Astrocyte of the spinal cord (primary cell): Measurements from ENCODE around the gene KPNA6.

ENCODE experiments used
- DNase-seq: peaks from one replicate; pipeline ENCODE4 v3.0.0; 2011; ENCODE audit warnings: low read depth, low spot score
- H3K4me3 ChIP-seq: 2 replicates; pipeline ENCODE4 v1.5.1; 2011; ENCODE audit warnings: low read depth, mild to moderate bottlenecking, low read length, moderate library complexity
- in situ Hi-C: cut with HindIII; loops from 2 replicates; pipeline ENCODE4 v1.10.0; 2017; ENCODE audit warnings: low sequenced_read_pairs
- TF ChIP-seq, protein P1 (sequence below): IDR thresholded peaks from 2 replicates; pipeline ENCODE4 v1.5.1; 2012; ENCODE audit warnings: low read depth, mild to moderate bottlenecking, low read length, inconsistent platforms

KPNA6 gene

DNA sequence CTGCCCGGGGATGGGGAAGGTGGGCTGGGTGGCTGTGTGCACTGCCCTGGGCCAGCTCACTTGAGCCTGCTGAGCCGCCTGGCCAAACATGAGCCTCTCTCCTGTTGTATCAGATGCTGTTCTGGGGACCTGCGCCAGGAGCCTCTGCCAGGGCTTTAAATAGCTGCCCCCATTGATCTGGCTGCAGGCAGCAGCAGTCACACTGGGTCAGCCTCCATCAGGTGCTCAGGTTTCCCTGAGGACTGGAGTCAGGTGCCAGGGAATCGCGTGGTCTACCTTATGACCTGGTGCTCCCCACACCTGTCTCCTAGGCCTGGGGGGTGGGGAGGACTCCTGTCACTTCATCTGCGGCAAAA lies 91.8 kb downstream of the KPNA6 start:
- H3K4me3 ChIP-seq: peak overlapping the region; percentile 69
- no peak for DNase-seq
- TF ChIP-seq, protein P1, sequence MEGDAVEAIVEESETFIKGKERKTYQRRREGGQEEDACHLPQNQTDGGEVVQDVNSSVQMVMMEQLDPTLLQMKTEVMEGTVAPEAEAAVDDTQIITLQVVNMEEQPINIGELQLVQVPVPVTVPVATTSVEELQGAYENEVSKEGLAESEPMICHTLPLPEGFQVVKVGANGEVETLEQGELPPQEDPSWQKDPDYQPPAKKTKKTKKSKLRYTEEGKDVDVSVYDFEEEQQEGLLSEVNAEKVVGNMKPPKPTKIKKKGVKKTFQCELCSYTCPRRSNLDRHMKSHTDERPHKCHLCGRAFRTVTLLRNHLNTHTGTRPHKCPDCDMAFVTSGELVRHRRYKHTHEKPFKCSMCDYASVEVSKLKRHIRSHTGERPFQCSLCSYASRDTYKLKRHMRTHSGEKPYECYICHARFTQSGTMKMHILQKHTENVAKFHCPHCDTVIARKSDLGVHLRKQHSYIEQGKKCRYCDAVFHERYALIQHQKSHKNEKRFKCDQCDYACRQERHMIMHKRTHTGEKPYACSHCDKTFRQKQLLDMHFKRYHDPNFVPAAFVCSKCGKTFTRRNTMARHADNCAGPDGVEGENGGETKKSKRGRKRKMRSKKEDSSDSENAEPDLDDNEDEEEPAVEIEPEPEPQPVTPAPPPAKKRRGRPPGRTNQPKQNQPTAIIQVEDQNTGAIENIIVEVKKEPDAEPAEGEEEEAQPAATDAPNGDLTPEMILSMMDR: no peak
- in situ Hi-C loops: no loop called here

DNA sequence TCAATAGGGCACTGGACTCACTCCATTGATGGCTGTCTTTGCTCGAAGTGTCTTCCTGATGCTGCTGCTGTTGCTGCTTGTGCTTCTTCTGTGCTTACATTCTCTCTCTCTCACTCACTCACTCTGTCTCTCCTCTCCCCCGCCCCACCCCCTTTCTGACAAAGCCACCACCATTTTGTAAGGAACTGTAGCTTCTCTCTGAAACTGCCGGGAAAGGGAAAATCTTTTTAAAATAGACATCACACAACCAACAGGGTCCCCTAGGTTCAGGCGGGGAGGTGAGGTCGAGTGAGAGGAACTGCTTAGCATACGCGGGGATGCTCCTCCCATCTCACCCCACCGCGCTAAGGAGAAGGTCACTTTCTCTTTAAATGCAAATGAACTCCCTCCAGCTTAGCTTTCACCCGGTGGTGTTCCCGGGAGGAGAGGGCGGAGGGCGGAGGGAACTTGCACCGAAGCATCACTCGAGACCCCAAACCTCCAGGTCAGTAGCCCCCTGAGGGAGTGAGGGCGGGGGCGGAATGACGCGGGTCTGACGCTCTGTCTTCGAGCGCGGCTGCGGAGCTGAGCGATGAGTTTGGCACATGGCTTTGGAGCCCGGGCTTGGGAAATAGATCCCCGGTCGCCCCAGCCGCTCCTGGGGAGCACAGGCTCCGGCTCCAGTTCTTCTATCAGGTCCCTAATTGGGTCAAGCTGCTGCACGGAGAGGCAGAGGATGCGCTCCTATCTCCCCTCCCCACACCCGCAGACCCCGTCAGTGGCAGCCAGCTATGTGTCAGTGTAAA lies 92.6 kb downstream of the KPNA6 start, which contains the start of gene CCDC28B:
Gene CCDC28B (plus strand): TSS at position 370 of the 785 bp plus-strand sequence. CDS start 1,341 bp downstream, outside the sequence.
- in situ Hi-C loops: no loop called here
- peak within 1 kb of the TSS; percentile 69 for H3K4me3 ChIP-seq
- DNase-seq: peak; percentile 74
- TF ChIP-seq, protein P1: no peak

- DNase-seq: peak; percentile 66
- peak overlapping the region; percentile 69 for H3K4me3 ChIP-seq
- in situ Hi-C loops: no loop called here
- TF ChIP-seq, protein P1: peak; percentile 8
Observed at GRCh38 chr1:32201011-32201855, 93.4 kb downstream of the KPNA6 start.

GRCh38 chr1:32204943-32205361 lies 97.1 kb downstream of the KPNA6 start:
- TF ChIP-seq, protein P1: no peak
- peak overlapping the region; percentile 82 for H3K4me3 ChIP-seq
- in situ Hi-C loops: no loop called here
- DNase-seq: no peak

- TF ChIP-seq, protein P1: no peak
- peak; percentile 78 for DNase-seq
- in situ Hi-C loops: no loop called here
- peak within 1 kb of the TSS; percentile 82 for H3K4me3 ChIP-seq
Observed at GRCh38 chr1:32205401-32206370, 97.8 kb downstream of the KPNA6 start, which contains the start of gene IQCC. IQCC (plus strand) TSS chr1:32205671; CDS start chr1:32205682, 11 bp downstream.
